ENCODE results near the gene CTPS2. TPM values are rescaled to one million over a fixed set of nuclear protein-coding genes. Genes with fewer than 3 reads are reported as not detected.

CTPS2 gene
- total RNA-seq, 1 experiment from 2014 or later: 9.6 TPM

GRCh38 chrX:16756724-16757123 is 44.3 kb upstream of the CTPS2 start:
- CTCF ChIA-PET: no interaction called here
- BruUV-seq (replicated peaks): no TSS peak
- no peak overlapping the region for H3K4me3 ChIP-seq (replicated peaks in 1 of 2; ENCODE audit: low read depth in 1 of 2, low read length in 2 of 2)
- no peaks in the 10 kb centered on the region for H3K79me2 ChIP-seq (ENCODE audit: insufficient read depth, low read length)
- no peaks in the 10 kb centered on the region for H4K20me1 ChIP-seq (ENCODE audit: insufficient read depth)
- POLR2A ChIA-PET: interaction anchor here (2.2 kb wide), 1 partner anchor 15 kb away, joined by 7 read pairs; no protein-coding TSS in a partner anchor
- H3K27me3 ChIP-seq (ENCODE audit: insufficient read depth, low read length): no peaks in the 10 kb centered on the region
- H3K27ac ChIP-seq (ENCODE audit: low read depth, low read length): no peak overlapping the region
- H3K36me3 ChIP-seq (ENCODE audit: control insufficient read depth in 1 of 2, insufficient read depth in 2 of 2, low read length in 2 of 2): peaks cover 6 to 7% of the 10 kb centered on the region in 2 experiments; a peak in 2 of 4 replicates
- no peak overlapping the region for H2AFZ ChIP-seq (ENCODE audit: low read depth, low read length, poor library complexity, severe bottlenecking)
- intact Hi-C loops (cut with micrococcal nuclease): no loop called here
- no peaks in the 10 kb centered on the region for H3K9me2 ChIP-seq (ENCODE audit: insufficient read depth)
- DNase-seq (ENCODE audit: low read depth, low spot score) (no peak), ATAC-seq (no peak)
- no peak overlapping the region for H3K9ac ChIP-seq (ENCODE audit: low read length)
- H3K4me2 ChIP-seq (ENCODE audit: low read length): no peak overlapping the region
- TF ChIP-seq ATF3 (IDR thresholded peaks at IDR 0.05) (no peak), EGR1 (IDR thresholded peaks at IDR 0.05; ENCODE audit: low read depth) (no peak), SRF (IDR thresholded peaks at IDR 0.05; ENCODE audit: low read depth) (no peak), POLR2AphosphoS5 (IDR thresholded peaks at IDR 0.05; ENCODE audit: low read depth, low read length) (no peak)
- no peaks in the 10 kb centered on the region for H3K4me1 ChIP-seq (ENCODE audit: control insufficient read depth in 1 of 2, insufficient read depth in 2 of 2, low read length in 2 of 2)
- RAD21 ChIA-PET (ENCODE audit: low non-redundant PET in 1 of 2, low total read pairs in 2 of 2, uncharacterized antibody in 2 of 2, unreplicated experiment in 2 of 2): no interaction called here
- H3K9me3 ChIP-seq (ENCODE audit: control insufficient read depth in 1 of 2, insufficient read depth in 1 of 2, low read depth in 1 of 2, low read length in 2 of 2): no peaks in the 10 kb centered on the region

GRCh38 chrX:16754019-16754418 is 41.5 kb upstream of the CTPS2 start:
- no TSS peak for BruUV-seq (replicated peaks)
- Histone ChIP-seq H3K9me2 (ENCODE audit: insufficient read depth) (no peaks in the 10 kb centered on the region), H3K79me2 (ENCODE audit: insufficient read depth, low read length) (no peaks in the 10 kb centered on the region), H2AFZ (ENCODE audit: low read depth, low read length, poor library complexity, severe bottlenecking) (no peak overlapping the region), H3K27ac (ENCODE audit: low read depth, low read length) (no peak overlapping the region), H3K4me3 (replicated peaks in 1 of 2; ENCODE audit: low read depth in 1 of 2, low read length in 2 of 2) (no peak overlapping the region), H3K36me3 (ENCODE audit: control insufficient read depth in 1 of 2, insufficient read depth in 2 of 2, low read length in 2 of 2) (peaks cover 2 to 7% of the 10 kb centered on the region in 2 experiments; a peak in 1 of 4 replicates), H3K27me3 (ENCODE audit: insufficient read depth, low read length) (no peaks in the 10 kb centered on the region), H3K4me1 (ENCODE audit: control insufficient read depth in 1 of 2, insufficient read depth in 2 of 2, low read length in 2 of 2) (no peaks in the 10 kb centered on the region), H3K4me2 (ENCODE audit: low read length) (no peak overlapping the region), H3K9me3 (ENCODE audit: control insufficient read depth in 1 of 2, insufficient read depth in 1 of 2, low read depth in 1 of 2, low read length in 2 of 2) (no peaks in the 10 kb centered on the region), H3K9ac (ENCODE audit: low read length) (no peak overlapping the region), H4K20me1 (ENCODE audit: insufficient read depth) (no peaks in the 10 kb centered on the region)
- RAD21 ChIA-PET (ENCODE audit: low non-redundant PET in 1 of 2, low total read pairs in 2 of 2, uncharacterized antibody in 2 of 2, unreplicated experiment in 2 of 2): no interaction called here
- ATAC-seq: no peak
- TF ChIP-seq SIN3A (IDR thresholded peaks at IDR 0.05; ENCODE audit: low read depth) (no peak), ZBTB33 (IDR thresholded peaks at IDR 0.05; ENCODE audit: extremely low read depth, insufficient replicate concordance, low read length) (no peak), POLR2A (IDR thresholded peaks at IDR 0.05; ENCODE audit: borderline replicate concordance, extremely low read depth, insufficient read depth, insufficient read length) (no peak), RAD21 (IDR thresholded peaks at IDR 0.05; ENCODE audit: low read depth) (no peak), POLR2AphosphoS5 (IDR thresholded peaks at IDR 0.05; ENCODE audit: low read depth, low read length) (no peak), EZH2 (IDR thresholded peaks at IDR 0.05) (no peak), SP1 (IDR thresholded peaks at IDR 0.05; ENCODE audit: low read depth) (no peak), TCF7L2 (IDR thresholded peaks at IDR 0.05; ENCODE audit: borderline replicate concordance, extremely low read depth, insufficient read depth, insufficient read length) (no peak), EGR1 (IDR thresholded peaks at IDR 0.05; ENCODE audit: low read depth) (no peak), ATF3 (IDR thresholded peaks at IDR 0.05) (no peak), EZH2phosphoT487 (IDR thresholded peaks at IDR 0.05; ENCODE audit: borderline replicate concordance) (no peak), CBX3 (IDR thresholded peaks at IDR 0.05; ENCODE audit: low read depth) (no peak), ZNF274 (IDR thresholded peaks at IDR 0.05; ENCODE audit: low read depth, low read length) (no peak)
- POLR2A ChIA-PET: no interaction called here
- CTCF ChIA-PET: no interaction called here
- DNase-seq (ENCODE audit: low read depth, low spot score): no peak
- intact Hi-C loops (cut with micrococcal nuclease): no loop called here

Data from HCT116 (cell line).